H1 (cell line): Measurements from ENCODE around the gene AICDA. TPM values are rescaled to one million over a fixed set of nuclear protein-coding genes. Genes with fewer than 3 reads are reported as not detected.

Experiments
- CTCF ChIA-PET: fragments of 300-600 bp; sonication (Branson Sonifier 250); formaldehyde crosslinking; loops from one replicate; lab custom pipeline; 2021; ENCODE audit not compliant: partially characterized antibody; lab: Charles Lee
- POLR2A ChIA-PET: fragments of 300-600 bp; sonication (Branson Sonifier 250); formaldehyde crosslinking; loops from one replicate; lab custom pipeline; 2021; ENCODE audit warnings: inconsistent platforms; ENCODE audit not compliant: partially characterized antibody; lab: Charles Lee
- DNase-seq, 2 experiments: peaks; one replicate each; pipeline versions ENCODE4 v3.0.0 to v3.0.0-alpha.2; 2010 to 2022; ENCODE audit warnings: low spot score in 2 of 2, low read depth in 1 of 2, mixed read lengths in 1 of 2
- FAIRE-seq: peaks from 2 replicates; lab custom pipeline; 2011; peaks lifted over from hg19 to GRCh38; lab: Jason Lieb, UNC
- H2AFZ ChIP-seq: 2 replicates; pipeline ENCODE4 v1.8.1; 2012; ENCODE audit warnings: low read length, inconsistent platforms
- H2AK5ac ChIP-seq: 2 replicates; pipeline ENCODE4 v1.6.1; 2013; ENCODE audit warnings: low read depth, low read length
- H2BK120ac ChIP-seq: replicated peaks from 2 replicates; pipeline ENCODE3; 2013; ENCODE audit warnings: low read depth, low read length, inconsistent platforms
- H2BK12ac ChIP-seq: 2 replicates; pipeline ENCODE4 v1.6.1; 2013; ENCODE audit warnings: low read depth, low read length
- H2BK15ac ChIP-seq: 2 replicates; pipeline ENCODE4 v1.6.1; 2013; ENCODE audit warnings: low read length
- H2BK20ac ChIP-seq: 2 replicates; pipeline ENCODE4 v1.6.1; 2013; ENCODE audit warnings: low read length
- H2BK5ac ChIP-seq: 2 replicates; pipeline ENCODE4 v1.6.1; 2013; ENCODE audit warnings: low read depth, low read length
- H3K14ac ChIP-seq: 2 replicates; pipeline ENCODE4 v1.6.1; 2013; ENCODE audit warnings: inconsistent platforms; ENCODE audit not compliant: insufficient read length
- H3K18ac ChIP-seq: 2 replicates; pipeline ENCODE4 v1.6.1; 2013; ENCODE audit warnings: low read length; ENCODE audit errors: extremely low read depth
- H3K23ac ChIP-seq: 2 replicates; pipeline ENCODE4 v1.6.1; 2013; ENCODE audit warnings: inconsistent platforms; ENCODE audit not compliant: insufficient read length
- H3K23me2 ChIP-seq: 2 replicates; pipeline ENCODE4 v1.6.1; 2013; ENCODE audit warnings: low read depth, low read length
- H3K27ac ChIP-seq: 2 replicates; pipeline ENCODE4 v1.6.1; 2011; ENCODE audit warnings: low read depth, low read length, inconsistent platforms
- H3K27me3 ChIP-seq, 4 experiments: replicated peaks in 1 of 4; 1 replicate in 1 of 4; 2 replicates in 3 of 4; pipeline versions ENCODE4 v1.6.1 to v1.8.1; 2011 to 2013; ENCODE audit warnings: low read length in 3 of 4, mild to moderate bottlenecking in 3 of 4, inconsistent platforms in 2 of 4, mixed read lengths in 2 of 4, moderate library complexity in 1 of 4; ENCODE audit not compliant: control insufficient read depth in 3 of 4, insufficient read depth in 3 of 4; ENCODE audit errors: extremely low read depth in 1 of 4
- H3K36me3 ChIP-seq, 4 experiments: 2 replicates each; pipeline versions ENCODE4 v1.6.1 to v1.8.1; 2011 to 2013; ENCODE audit warnings: mild to moderate bottlenecking in 4 of 4, low read length in 3 of 4, moderate library complexity in 2 of 4, control low read depth in 1 of 4, inconsistent platforms in 1 of 4; ENCODE audit not compliant: insufficient read depth in 4 of 4, control insufficient read depth in 2 of 4
- H3K4ac ChIP-seq: replicated peaks from 2 replicates; pipeline ENCODE3; 2013; ENCODE audit warnings: low read length, low read depth, mixed read lengths, inconsistent platforms; ENCODE audit not compliant: insufficient read length
- H3K4me1 ChIP-seq, 4 experiments: replicated peaks in 1 of 4; 1 replicate in 1 of 4; 2 replicates in 3 of 4; pipeline versions ENCODE4 v1.6.1 to v1.8.1; 2011 to 2013; ENCODE audit warnings: low read length in 3 of 4, inconsistent platforms in 2 of 4, mixed read lengths in 1 of 4; ENCODE audit not compliant: insufficient read depth in 4 of 4, control insufficient read depth in 3 of 4
- H3K4me2 ChIP-seq, 2 experiments: 2 replicates each; pipeline versions ENCODE4 v1.6.1 to v1.8.1; 2011 to 2013; ENCODE audit warnings: low read depth in 2 of 2, low read length in 2 of 2, control low read depth in 1 of 2, inconsistent platforms in 1 of 2, mild to moderate bottlenecking in 1 of 2; ENCODE audit not compliant: insufficient read depth in 1 of 2
- H3K4me3 ChIP-seq, 4 experiments: fragments of 200-600, 300-600 bp in 1 of 4; sonication (generic), shearing (Covaris generic), sonication (Bioruptor Twin) in 1 of 4; 2 replicates each; pipeline versions ENCODE4 v1.5.1 to v1.8.1; 2011 to 2016; ENCODE audit warnings: low read length in 4 of 4, low read depth in 3 of 4, control low read depth in 2 of 4, inconsistent platforms in 2 of 4, mild to moderate bottlenecking in 2 of 4, mixed read lengths in 1 of 4, moderate library complexity in 1 of 4; ENCODE audit not compliant: insufficient read depth in 2 of 4; ENCODE audit errors: extremely low read depth in 1 of 4
- H3K56ac ChIP-seq: replicated peaks from 2 replicates; pipeline ENCODE3; 2013; ENCODE audit warnings: low read depth, mild to moderate bottlenecking, mixed read lengths, low read length, inconsistent platforms; ENCODE audit not compliant: insufficient read length
- H3K79me1 ChIP-seq: 2 replicates; pipeline ENCODE4 v1.6.1; 2013; ENCODE audit warnings: low read depth, low read length, control low read depth
- H3K79me2 ChIP-seq, 2 experiments: 2 replicates each; pipeline versions ENCODE4 v1.6.1 to v1.8.1; 2012 to 2013; ENCODE audit warnings: low read length in 2 of 2, mild to moderate bottlenecking in 2 of 2, inconsistent platforms in 1 of 2; ENCODE audit not compliant: insufficient read depth in 2 of 2, control insufficient read depth in 1 of 2
- H3K9ac ChIP-seq, 4 experiments: replicated peaks in 1 of 4; 1 replicate in 1 of 4; 2 replicates in 3 of 4; pipeline versions ENCODE4 v1.6.1 to v1.8.1; 2011 to 2013; ENCODE audit warnings: low read depth in 3 of 4, low read length in 3 of 4, control low read depth in 2 of 4, mild to moderate bottlenecking in 2 of 4, moderate library complexity in 2 of 4, inconsistent platforms in 1 of 4; ENCODE audit errors: extremely low read depth in 1 of 4
- H3K9me3 ChIP-seq, 2 experiments: 2 replicates each; pipeline versions ENCODE4 v1.6.1 to v1.8.1; 2012 to 2013; ENCODE audit warnings: mild to moderate bottlenecking in 2 of 2, moderate library complexity in 2 of 2, control low read depth in 1 of 2, inconsistent platforms in 1 of 2, low read depth in 1 of 2, low read length in 1 of 2, mixed read lengths in 1 of 2; ENCODE audit not compliant: insufficient read depth in 2 of 2
- H4K20me1 ChIP-seq, 2 experiments: replicated peaks in 1 of 2; 2 replicates each; pipeline versions ENCODE3 to v1.8.1; 2011 to 2013; ENCODE audit warnings: inconsistent platforms in 2 of 2, low read length in 2 of 2, mild to moderate bottlenecking in 1 of 2; ENCODE audit not compliant: insufficient read depth in 2 of 2, control insufficient read depth in 1 of 2
- H4K5ac ChIP-seq: 2 replicates; pipeline ENCODE4 v1.6.1; 2013; ENCODE audit warnings: low read length, low read depth, mixed read lengths, inconsistent platforms; ENCODE audit not compliant: insufficient read length
- H4K8ac ChIP-seq: 2 replicates; pipeline ENCODE4 v1.8.0; 2013; ENCODE audit warnings: mild to moderate bottlenecking, moderate library complexity, low read length, inconsistent platforms; ENCODE audit not compliant: insufficient read depth; ENCODE audit errors: extremely low read depth
- H4K91ac ChIP-seq: replicated peaks from 2 replicates; pipeline ENCODE3; 2013; ENCODE audit warnings: low read length, mixed read lengths, inconsistent platforms; ENCODE audit not compliant: insufficient read length
- CREB1 ChIP-seq: IDR thresholded peaks from 2 replicates; pipeline ENCODE4 v1.6.1; 2012; ENCODE audit warnings: inconsistent platforms
- KDM5A ChIP-seq: fragments of 200-600 bp; IDR thresholded peaks from 2 replicates; pipeline ENCODE4 v1.7.1; 2012; ENCODE audit warnings: mild to moderate bottlenecking, low read length, inconsistent platforms, mixed read lengths
- WGBS, 2 experiments: shearing (Covaris generic) in 1 of 2; methylation state at CpG; one replicate each; pipeline versions ENCODE4 v1.1.6 to v1.1.7; 2013 to 2015; ENCODE audit warnings: low lambda C conversion rate in 2 of 2, mixed read lengths in 2 of 2, inconsistent platforms in 1 of 2, low coverage in 1 of 2, missing lambda C conversion rate in 1 of 2; ENCODE audit not compliant: insufficient replicate concordance in 2 of 2, insufficient coverage in 1 of 2, insufficient read length in 1 of 2; ENCODE audit errors: extremely low coverage in 1 of 2, missing lambda C conversion rate in 1 of 2; 5-methylcytosine and 5-hydroxymethylcytosine counted together
- polyA plus RNA-seq, 7 experiments: library from polyadenylated mRNA; depleted of rRNA in 3 of 7; stranded (reverse) in 5 of 7; unstranded in 2 of 7; fragments of >200 nt in 5 of 7; fragments of 200-250 nt in 2 of 7; gene quantifications; 1 replicate in 5 of 7; 2 replicates in 1 of 7; 4 replicates in 1 of 7; pipeline versions ENCODE4 v1.2.1 to v1.2.3, GENCODE V29; 2011 to 2013; ENCODE audit warnings: missing spikeins in 2 of 7, mixed read lengths in 2 of 7
- total RNA-seq: library from RNA; stranded (reverse); fragmentation: NEBNext Ultra II Directional; extraction: Animal tissue kit (Norgen Biotek cat#: 25700); gene quantifications from 2 replicates; pipeline ENCODE4 v1.2.1, GENCODE V29; 2021

AICDA gene
- total and polyA plus RNA-seq, 2 of the 8 experiments (the other 6 are each of a cell fraction or from before 2014, with no cell fraction given): not detected

DNA sequence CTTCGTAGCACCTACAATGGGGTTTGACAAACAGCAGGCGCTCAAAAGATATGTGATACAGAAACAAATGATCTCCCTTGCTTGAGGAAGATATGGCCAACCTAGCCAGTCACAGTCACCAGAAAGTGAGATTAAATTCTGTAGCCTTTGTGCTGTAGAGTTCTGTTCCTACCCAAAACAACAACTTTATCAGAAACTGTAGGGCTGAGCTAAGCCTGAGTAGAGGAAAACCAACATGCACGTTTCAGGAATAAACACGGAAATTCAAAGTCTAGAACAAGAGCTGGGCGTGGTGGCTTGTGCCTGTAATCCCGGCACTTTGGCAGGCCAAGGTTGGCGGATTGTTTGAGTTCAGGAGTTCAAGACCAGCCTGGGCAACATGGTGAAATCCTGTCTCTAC, 23.0 kb downstream of the AICDA start:
- Histone ChIP-seq H3K4me3 (no peak overlapping the region), H3K27me3 (no peaks in the 10 kb centered on the region), H2BK12ac (no peak overlapping the region), H3K36me3 (no peaks in the 10 kb centered on the region), H3K9ac (no peak overlapping the region), H3K4ac (no peak overlapping the region), H3K23me2 (no peaks in the 10 kb centered on the region), H2AFZ (no peak overlapping the region), H2AK5ac (no peak overlapping the region), H4K8ac (no peak overlapping the region), H3K9me3 (no peaks in the 10 kb centered on the region), H3K4me1 (no peaks in the 10 kb centered on the region), H3K56ac (no peak overlapping the region), H2BK5ac (no peak overlapping the region), H3K4me2 (no peak overlapping the region), H2BK120ac (no peak overlapping the region), H2BK15ac (no peak overlapping the region), H3K14ac (no peak overlapping the region), H2BK20ac (no peak overlapping the region), H3K23ac (no peak overlapping the region), H3K27ac (no peak overlapping the region), H3K79me1 (no peaks in the 10 kb centered on the region), H4K91ac (no peak overlapping the region), H3K79me2 (no peaks in the 10 kb centered on the region), H3K18ac (no peak overlapping the region), H4K5ac (no peak overlapping the region), H4K20me1 (no peaks in the 10 kb centered on the region)
- POLR2A ChIA-PET: no interaction called here
- FAIRE-seq (no peak), DNase-seq (no peak)
- CTCF ChIA-PET: interaction anchor here (0.6 to 7.5 kb wide), 10 partner anchors 8 to 91 kb away, joined by 3 to 57 read pairs (median 6); partner anchors contain the start of gene AICDA
- whole genome bisulfite sequencing, 2 experiments: 86% methylated on average over 7 of the region's 7 CpGs; no CpG with 5 or more reads in 1 of the 2 experiments
- no peak for TF ChIP-seq CREB1
- no peak for TF ChIP-seq KDM5A
